ENCODE data around the gene ABI3.
A peak's percentile ranks its signal among the peaks of the same experiment; 100 is the strongest.

The ABI3 gene

GRCh38 chr17:49226771-49227435, 16.4 kb downstream of the ABI3 start:
- no peak for DNase-seq

DNA sequence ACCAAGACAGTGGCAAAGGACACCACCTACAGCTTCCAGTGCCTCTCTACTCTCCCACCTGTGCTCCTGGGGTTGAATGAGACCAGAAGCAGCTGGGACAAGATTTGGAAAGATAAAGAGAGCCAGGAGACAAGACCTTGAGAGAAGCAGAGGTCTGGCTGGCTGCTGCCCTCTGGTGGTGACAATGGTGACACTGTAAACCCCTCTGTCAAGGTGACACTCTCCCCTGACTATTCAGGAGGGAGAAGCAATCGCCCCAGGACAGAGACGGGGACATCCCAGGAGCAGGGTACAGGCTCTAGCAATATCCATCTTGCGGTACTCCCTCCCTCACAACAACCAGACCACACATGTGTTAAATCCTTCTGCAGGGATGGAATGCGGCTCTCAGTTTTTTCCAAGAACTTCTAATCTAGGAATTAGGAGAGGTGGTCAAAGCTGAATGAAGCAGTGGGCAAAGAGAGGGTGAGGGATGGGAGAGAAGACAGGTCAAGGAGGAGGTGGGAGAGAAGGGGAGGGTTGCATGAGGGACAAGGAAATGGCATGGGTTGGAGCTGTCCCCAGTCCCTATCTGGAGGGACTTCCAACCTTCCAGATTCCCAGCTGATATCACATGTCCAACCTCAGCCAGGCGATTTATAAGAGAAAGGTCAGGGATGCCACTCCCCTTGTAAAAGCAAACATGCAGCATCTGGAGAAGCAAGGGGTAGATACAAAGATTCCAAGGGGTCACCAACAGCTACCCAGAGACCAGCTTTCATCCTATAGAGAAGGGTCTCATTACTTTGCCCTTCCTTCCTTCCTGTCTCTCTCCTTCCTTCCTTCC, 17.1 kb downstream of the ABI3 start:
- peak; percentile 84 for DNase-seq

DNA sequence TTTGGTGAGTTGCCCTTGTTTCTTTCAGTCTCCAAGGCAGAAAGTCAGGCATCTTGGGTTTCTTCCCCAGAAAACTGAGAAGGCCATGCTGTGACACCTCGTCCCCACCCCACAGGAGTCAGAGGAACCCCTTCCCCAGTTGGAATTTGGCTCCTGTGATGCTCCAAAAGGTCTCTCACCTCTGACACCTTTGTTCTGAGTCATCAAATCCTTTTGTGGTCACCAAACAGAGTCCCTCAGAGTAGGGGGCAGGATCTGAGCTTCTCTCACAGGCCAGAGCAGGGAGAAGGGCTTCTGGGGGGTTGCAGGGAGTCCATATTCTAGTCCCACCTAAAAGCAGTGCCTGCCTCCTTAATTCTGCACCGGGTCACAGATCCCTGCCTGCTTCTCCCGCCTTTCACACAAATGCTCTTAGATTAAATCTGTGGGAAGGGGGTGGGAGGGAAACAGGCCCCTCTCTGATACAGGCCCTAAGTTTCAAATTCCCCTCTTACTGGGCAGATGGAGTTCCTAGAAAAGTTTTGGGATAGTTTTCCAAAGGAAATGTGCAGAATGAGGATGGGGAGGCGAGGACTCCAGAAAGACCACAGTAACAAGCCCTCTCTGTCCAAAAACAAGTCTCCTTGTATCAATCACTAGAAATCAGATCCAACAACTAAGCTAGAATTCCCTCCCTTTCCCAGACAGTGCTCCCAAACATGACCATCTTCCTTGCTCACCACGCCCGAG, 18.7 kb downstream of the ABI3 start:
- no peak for DNase-seq

- no peak for DNase-seq
Measured at GRCh38 chr17:49229805-49230600, 19.5 kb downstream of the ABI3 start.

- peak; percentile 92 for DNase-seq
Measured at GRCh38 chr17:49230636-49231562, 20.4 kb downstream of the ABI3 start, which contains the start of gene PHOSPHO1. PHOSPHO1 (minus strand) TSS chr17:49230787; CDS start chr17:49226691, 4,096 bp downstream.

GRCh38 chr17:49231563-49231894, 21.0 kb downstream of the ABI3 start:
- no peak for DNase-seq

DNA sequence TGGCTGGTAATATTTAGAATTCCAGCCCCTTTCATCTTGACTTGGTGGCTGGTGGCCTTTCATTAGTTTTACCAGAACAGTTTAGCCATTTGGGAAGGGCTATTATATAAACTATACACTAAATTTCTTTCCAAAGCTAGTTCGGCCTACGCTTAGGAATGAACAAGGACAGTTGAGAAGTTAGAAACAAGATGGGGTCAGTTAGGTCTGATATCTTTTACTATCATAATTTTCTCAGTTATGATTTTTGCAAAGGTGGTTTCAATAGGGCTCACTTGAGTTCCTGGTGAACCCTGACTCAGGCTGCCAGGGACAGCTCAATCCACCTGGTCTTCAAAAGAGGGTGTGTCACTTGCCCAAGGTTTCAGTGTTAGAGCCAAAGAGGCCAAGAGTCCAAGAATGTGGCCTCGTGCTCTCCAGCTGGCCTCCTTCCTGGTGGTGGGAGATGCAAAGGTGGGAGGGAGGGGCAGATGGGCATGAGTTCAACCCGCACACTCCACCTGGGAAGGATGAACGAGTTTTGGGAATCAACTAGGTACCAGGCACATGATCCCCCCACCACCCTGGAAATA, 24.1 kb downstream of the ABI3 start:
- DNase-seq: no peak

DNA sequence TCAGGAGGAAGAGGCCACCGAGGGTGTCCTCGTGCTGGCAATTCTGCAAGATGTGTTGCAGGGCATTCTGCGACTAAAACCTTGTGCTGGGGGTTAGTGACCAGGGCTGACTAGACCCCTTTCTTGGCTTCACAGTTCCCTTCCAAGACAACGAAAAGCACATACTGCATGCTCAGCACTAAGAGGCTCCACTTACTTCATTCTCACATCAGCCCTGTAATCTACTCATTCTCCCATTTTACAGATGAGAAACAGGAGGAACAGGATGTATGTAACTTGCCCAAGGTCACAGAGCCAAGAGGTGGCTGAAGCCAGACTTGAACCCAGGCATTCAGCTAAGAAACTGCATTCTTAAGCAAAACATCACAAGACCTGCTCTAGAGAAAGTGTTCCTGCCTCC, 25.4 kb downstream of the ABI3 start:
- no peak for DNase-seq

GRCh38 chr17:49239963-49240362, 29.5 kb downstream of the ABI3 start:
- no peak for DNase-seq

GRCh38 chr17:49240619-49241018, 30.1 kb downstream of the ABI3 start:
- no peak for DNase-seq

- DNase-seq: no peak
Measured at GRCh38 chr17:49241040-49241439, 30.5 kb downstream of the ABI3 start.

DNA sequence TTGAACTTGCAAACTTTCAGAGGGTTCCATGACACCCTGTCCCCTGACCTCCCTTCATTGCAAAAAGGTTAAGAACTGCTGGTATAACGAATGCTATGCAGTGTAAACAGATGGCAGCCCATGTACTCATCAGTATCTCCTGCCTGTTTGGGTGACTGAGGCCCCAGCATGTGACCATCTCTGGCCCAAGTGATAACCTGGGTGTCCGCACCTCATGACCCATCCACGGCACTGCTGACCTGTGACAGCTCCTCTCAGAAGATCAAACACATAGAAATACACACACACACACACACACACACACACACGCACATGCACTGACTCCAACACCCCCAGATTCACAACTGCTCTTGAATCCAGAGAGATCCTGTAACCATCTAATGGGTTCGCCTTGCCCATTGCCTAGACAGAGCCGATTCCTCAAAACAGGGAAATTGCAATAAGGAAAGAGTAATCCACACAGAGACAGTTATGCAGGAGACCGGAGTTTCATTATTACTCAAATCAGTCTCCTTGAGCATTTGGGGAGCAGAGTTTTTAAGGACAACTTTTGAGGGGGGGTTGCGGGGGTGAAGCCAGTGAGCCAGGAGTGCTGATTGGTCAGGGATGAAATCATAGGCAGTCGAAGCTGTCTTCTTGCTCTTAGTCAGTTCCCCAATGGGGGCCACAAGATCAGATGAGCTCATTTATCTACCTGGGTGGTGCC, 31.3 kb downstream of the ABI3 start:
- DNase-seq: no peak

- no peak for DNase-seq
Measured at GRCh38 chr17:49242813-49243212, 32.3 kb downstream of the ABI3 start.

- DNase-seq: no peak
Measured at GRCh38 chr17:49244839-49245238, 34.3 kb downstream of the ABI3 start.

GRCh38 chr17:49247944-49248343, 37.4 kb downstream of the ABI3 start:
- no peak for DNase-seq

- no peak for DNase-seq
Measured at GRCh38 chr17:49249292-49249794, 38.8 kb downstream of the ABI3 start.

- no peak for DNase-seq
Measured at GRCh38 chr17:49249890-49250522, 39.5 kb downstream of the ABI3 start.

GRCh38 chr17:49252148-49252695, 41.7 kb downstream of the ABI3 start:
- DNase-seq: no peak

DNA sequence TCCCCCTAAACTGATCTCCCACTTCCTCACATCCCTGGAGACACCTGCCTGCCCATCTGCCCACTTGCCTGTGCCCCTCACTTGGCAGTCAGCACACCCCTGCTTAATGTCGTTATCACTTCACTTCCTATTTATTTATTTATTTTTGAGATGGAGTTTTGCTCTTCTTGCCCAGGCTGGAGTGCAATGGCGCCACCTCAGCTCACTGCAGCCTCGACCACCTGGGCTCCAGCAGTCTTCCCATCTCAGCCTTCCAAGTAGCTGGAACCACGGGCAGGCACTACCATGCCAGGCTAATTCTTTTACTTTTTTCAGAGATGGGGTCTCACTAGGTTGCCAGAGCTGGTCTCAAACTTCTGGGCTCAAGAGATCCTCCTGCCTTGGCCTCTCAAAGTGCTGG, 43.6 kb downstream of the ABI3 start:
- DNase-seq: no peak

- no peak for DNase-seq
Measured at GRCh38 chr17:49255125-49255524, 44.6 kb downstream of the ABI3 start.

All from 8988T (cell line).